K562 (cell line): ENCODE measurements around the gene EFNA5. TPM values are rescaled to one million over a fixed set of nuclear protein-coding genes. Genes with fewer than 3 reads are reported as not detected.

ENCODE experiments used
- ATAC-seq: fragments of 200-7000 bp; cut with Tn5 transposase; 3 replicates; pipeline ENCODE4 v1.9.1; 2020; ENCODE audit warnings: moderate library complexity
- BruUV-seq: library from RNA; stranded (reverse); fragments of 400-500 nt; replicated peaks from 2 replicates; lab custom pipeline; 2021; lab: Mats Ljungman, UMichigan
- CTCF ChIA-PET: fragments of 300-600 bp; formaldehyde crosslinking; extraction: SDS; loops from one replicate; lab custom pipeline; 2021; ENCODE audit warnings: low intra/inter-chr PET ratio; lab: Yijun Ruan, JAX
- POLR2A ChIA-PET: fragments of 300-600, 350-650 bp; sonication (Branson Sonifier 250); formaldehyde crosslinking; extraction: SDS; loops from one replicate; lab custom pipeline; 2021; ENCODE audit warnings: antibody characterized with exemption, inconsistent platforms; lab: Yijun Ruan, JAX
- DNase-seq, 4 experiments: peaks; one replicate each; pipeline versions ENCODE4 v3.0.0 to v3.0.0-alpha.2; 2011 to 2018; ENCODE audit warnings: low spot score in 3 of 4, mixed read lengths in 3 of 4; ENCODE audit errors: extremely low read depth in 1 of 4
- FAIRE-seq: peaks from 2 replicates; lab custom pipeline; 2011; peaks lifted over from hg19 to GRCh38; lab: Jason Lieb, UNC
- H2AFZ ChIP-seq: 2 replicates; pipeline ENCODE4 v1.6.0; 2011; ENCODE audit warnings: low read depth, low read length, control low read depth, inconsistent platforms
- H3K27ac ChIP-seq: fragments of 200-600 bp; 3 replicates; pipeline ENCODE4 v1.8.0; 2011; ENCODE audit warnings: low read depth, mild to moderate bottlenecking, control low read depth, inconsistent platforms, low read length, moderate library complexity, mixed read lengths; ENCODE audit errors: extremely low read depth
- H3K27me3 ChIP-seq, 2 experiments: fragments of 300-600 bp in 1 of 2; 2 replicates in 1 of 2; 3 replicates in 1 of 2; pipeline versions ENCODE4 v1.6.0 to v1.8.0; 2011; ENCODE audit warnings: inconsistent platforms in 2 of 2, low read length in 2 of 2, mild to moderate bottlenecking in 1 of 2, mixed read lengths in 1 of 2, moderate library complexity in 1 of 2; ENCODE audit not compliant: control insufficient read depth in 2 of 2, insufficient read depth in 2 of 2
- H3K36me3 ChIP-seq: fragments of 300-600 bp; 3 replicates; pipeline ENCODE4 v1.8.0; 2011; ENCODE audit warnings: mild to moderate bottlenecking, low read length, inconsistent platforms; ENCODE audit not compliant: control insufficient read depth, insufficient read depth
- H3K4me1 ChIP-seq, 2 experiments: fragments of 200-600 bp in 1 of 2; replicated peaks in 1 of 2; 2 replicates in 1 of 2; 3 replicates in 1 of 2; pipeline versions ENCODE4 v1.5.1 to v1.8.0; 2011; ENCODE audit warnings: inconsistent platforms in 2 of 2, low read length in 2 of 2, mild to moderate bottlenecking in 1 of 2, mixed read lengths in 1 of 2, moderate library complexity in 1 of 2; ENCODE audit not compliant: control insufficient read depth in 2 of 2, insufficient read depth in 2 of 2
- H3K4me2 ChIP-seq: 2 replicates; pipeline ENCODE4 v1.6.1; 2011; ENCODE audit warnings: low read length, control low read depth, inconsistent platforms, mixed read lengths; ENCODE audit not compliant: insufficient read depth
- H3K4me3 ChIP-seq: fragments of 200-600 bp; sonication (generic), shearing (Covaris generic); 2 replicates; pipeline ENCODE4 v1.5.1; 2016; ENCODE audit warnings: control low read depth, inconsistent platforms
- H3K79me2 ChIP-seq: fragments of 200-600 bp; 3 replicates; pipeline ENCODE4 v1.8.0; 2011; ENCODE audit warnings: low read length, inconsistent platforms; ENCODE audit not compliant: control insufficient read depth, insufficient read depth
- H3K9ac ChIP-seq, 2 experiments: 2 replicates each; pipeline versions ENCODE4 v1.6.0 to v1.6.1; 2011; ENCODE audit warnings: low read depth in 2 of 2, low read length in 2 of 2, control low read depth in 1 of 2, inconsistent platforms in 1 of 2, mild to moderate bottlenecking in 1 of 2, mixed read lengths in 1 of 2; ENCODE audit not compliant: insufficient read depth in 1 of 2
- H3K9me1 ChIP-seq: one replicate; pipeline ENCODE4 v1.6.0; 2011; ENCODE audit warnings: inconsistent platforms, mild to moderate bottlenecking, low read length, moderate library complexity; ENCODE audit not compliant: control insufficient read depth, insufficient read depth
- H3K9me3 ChIP-seq: replicated peaks from 2 replicates; pipeline ENCODE4 v1.5.1; 2011; ENCODE audit warnings: low read depth, low read length, inconsistent platforms; ENCODE audit not compliant: control insufficient read depth, insufficient read depth
- H4K20me1 ChIP-seq: replicated peaks from 2 replicates; pipeline ENCODE4 v1.6.1; 2011; ENCODE audit warnings: low read length, inconsistent platforms, mixed read lengths; ENCODE audit not compliant: control insufficient read depth, insufficient read depth
- GTF2F1 ChIP-seq: IDR thresholded peaks from 2 replicates; pipeline ENCODE4 v1.6.1; 2011; ENCODE audit warnings: low read depth, low read length, improper control_type of control experiment
- MYBL2 ChIP-seq, 2 experiments: fragments of 450-650 bp in 1 of 2; sonication (generic) in 1 of 2; formaldehyde crosslinking in 1 of 2; IDR thresholded peaks; 2 replicates each; pipeline versions ENCODE4 v1.6.1 to v1.8.1; 2017 to 2022; ENCODE audit warnings: borderline replicate concordance in 1 of 2, inconsistent platforms in 1 of 2, low read depth in 1 of 2, mild to moderate bottlenecking in 1 of 2, missing genetic modification reagents in 1 of 2, moderate library complexity in 1 of 2
- NFE2 ChIP-seq: IDR thresholded peaks from 2 replicates; pipeline ENCODE4 v1.6.1; 2014; ENCODE audit warnings: antibody characterized with exemption, low read depth
- SMARCA5 ChIP-seq: fragments of 450-650 bp; IDR thresholded peaks from 2 replicates; pipeline ENCODE4 v1.6.1; 2016
- SPI1 ChIP-seq: IDR thresholded peaks from 2 replicates; pipeline ENCODE4 v1.6.1; 2011; ENCODE audit warnings: low read depth, low read length, control low read depth, borderline replicate concordance
- THAP12 ChIP-seq: fragments of 250-450 bp; sonication (Bioruptor Pico); IDR thresholded peaks from 2 replicates; pipeline ENCODE4 v1.9.0; 2021; ENCODE audit warnings: mild to moderate bottlenecking, inconsistent platforms
- ZNF280B ChIP-seq: fragments of 250-450 bp; sonication (Bioruptor Pico); IDR thresholded peaks from 2 replicates; pipeline ENCODE4 v1.5.1; 2021; ENCODE audit warnings: mild to moderate bottlenecking
- ZNF785 ChIP-seq: fragments of 250-450 bp; sonication (Bioruptor Pico); IDR thresholded peaks from 2 replicates; pipeline ENCODE4 v1.4.0; 2020; ENCODE audit warnings: mild to moderate bottlenecking
- WGBS: fragments of 100-300 bp; shearing (Covaris generic); methylation state at CpG from one replicate; pipeline ENCODE4 v1.1.6; 2016; ENCODE audit warnings: low coverage, mixed read lengths; ENCODE audit not compliant: insufficient coverage; ENCODE audit errors: missing lambda C conversion rate; 5-methylcytosine and 5-hydroxymethylcytosine counted together
- in situ Hi-C: fragments of 300-500 bp; cut with MboI; formaldehyde crosslinking; loops from 4 replicates; pipeline ENCODE4 v1.15.0; 2018; ENCODE audit warnings: inconsistent platforms, mixed read lengths
- intact Hi-C: fragments of 100-400 bp; cut with micrococcal nuclease; formaldehyde crosslinking; loops from 2 replicates; pipeline ENCODE4 v1.14.2; 2022
- polyA plus RNA-seq, 8 experiments: library from polyadenylated mRNA; depleted of rRNA in 4 of 8; stranded (reverse) in 5 of 8; unstranded in 3 of 8; fragments of >200 nt; fragmentation: Nextera tagmentation in 2 of 8; fragmentation: Illumina TruSeq in 1 of 8; extraction: Ambion mirVana in 2 of 8; extraction: Trizol in 1 of 8; gene quantifications; 2 replicates each; pipeline versions ENCODE4 v1.2.1 to v1.2.3, GENCODE V29; 2011 to 2014; ENCODE audit warnings: inconsistent platforms in 1 of 8, missing spikeins in 1 of 8
- total RNA-seq, 7 experiments: library from RNA; depleted of rRNA in 6 of 7; stranded (reverse); fragments of >200 nt in 6 of 7; fragmentation: Illumina TruSeq in 2 of 7; extraction: Trizol in 2 of 7; gene quantifications; 2 replicates each; pipeline versions ENCODE4 v1.2.1 to v1.2.3, GENCODE V29; 2011 to 2021; ENCODE audit warnings: low replicate concordance in 1 of 7
- TF ChIP-seq, protein P1 (sequence below): fragments of 450-650 bp; formaldehyde crosslinking; IDR thresholded peaks from 2 replicates; pipeline ENCODE4 v1.4.0; 2020; ENCODE audit warnings: mild to moderate bottlenecking, mixed read lengths
- TF ChIP-seq, protein P2 (sequence below), 2 experiments: fragments of 450-650 bp in 1 of 2; sonication (generic) in 1 of 2; formaldehyde crosslinking; conservative IDR thresholded peaks; 2 replicates each; pipeline versions ENCODE4 v1.4.0 to v1.8.1; 2020 to 2022; ENCODE audit warnings: mild to moderate bottlenecking in 1 of 2, missing genetic modification reagents in 1 of 2

EFNA5 gene
- total and polyA plus RNA-seq, 9 of the 15 experiments (the other 6 are each of a cell fraction or from before 2014, with no cell fraction given) = 0.20 TPM; not detected in 8

GRCh38 chr5:107589520-107590193 lies 81.1 kb downstream of the EFNA5 start:
- no TSS peak for BruUV-seq
- 2% methylated on average over 7 of the region's 7 CpGs for WGBS
- TF ChIP-seq SPI1 = no peak
- TF ChIP-seq ZNF785 (CRISPR knock-in tag) = no peak
- no peak for TF ChIP-seq GTF2F1
- TF ChIP-seq SMARCA5 = no peak
- no peak for TF ChIP-seq MYBL2 (IDR thresholded peaks at IDR 0.05; ENCODE audit: low read depth)
- no peak for TF ChIP-seq MYBL2 (CRISPR knock-in tag; IDR thresholded peaks at IDR 0.05; ENCODE audit: borderline replicate concordance)
- TF ChIP-seq THAP12 (CRISPR knock-in tag) = no peak
- TF ChIP-seq, protein P1, sequence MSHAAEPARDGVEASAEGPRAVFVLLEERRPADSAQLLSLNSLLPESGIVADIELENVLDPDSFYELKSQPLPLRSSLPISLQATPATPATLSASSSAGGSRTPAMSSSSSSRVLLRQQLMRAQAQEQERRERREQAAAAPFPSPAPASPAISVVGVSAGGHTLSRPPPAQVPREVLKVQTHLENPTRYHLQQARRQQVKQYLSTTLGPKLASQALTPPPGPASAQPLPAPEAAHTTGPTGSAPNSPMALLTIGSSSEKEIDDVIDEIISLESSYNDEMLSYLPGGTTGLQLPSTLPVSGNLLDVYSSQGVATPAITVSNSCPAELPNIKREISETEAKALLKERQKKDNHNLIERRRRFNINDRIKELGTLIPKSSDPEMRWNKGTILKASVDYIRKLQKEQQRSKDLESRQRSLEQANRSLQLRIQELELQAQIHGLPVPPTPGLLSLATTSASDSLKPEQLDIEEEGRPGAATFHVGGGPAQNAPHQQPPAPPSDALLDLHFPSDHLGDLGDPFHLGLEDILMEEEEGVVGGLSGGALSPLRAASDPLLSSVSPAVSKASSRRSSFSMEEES = no peak
- TF ChIP-seq, protein P2, sequence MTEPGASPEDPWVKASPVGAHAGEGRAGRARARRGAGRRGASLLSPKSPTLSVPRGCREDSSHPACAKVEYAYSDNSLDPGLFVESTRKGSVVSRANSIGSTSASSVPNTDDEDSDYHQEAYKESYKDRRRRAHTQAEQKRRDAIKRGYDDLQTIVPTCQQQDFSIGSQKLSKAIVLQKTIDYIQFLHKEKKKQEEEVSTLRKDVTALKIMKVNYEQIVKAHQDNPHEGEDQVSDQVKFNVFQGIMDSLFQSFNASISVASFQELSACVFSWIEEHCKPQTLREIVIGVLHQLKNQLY (CRISPR knock-in tag; conservative IDR thresholded peaks at IDR 0.05) = no peak
- no peak for TF ChIP-seq NFE2
- no peak for TF ChIP-seq ZNF280B (CRISPR knock-in tag)

More at GRCh38 chr5:107589520-107590193, 81.1 kb downstream of the EFNA5 start:
- Histone ChIP-seq H4K20me1 (no peaks in the 10 kb centered on the region), H3K27ac (no peak overlapping the region), H3K79me2 (no peaks in the 10 kb centered on the region), H3K36me3 (no peaks in the 10 kb centered on the region), H3K4me2 (no peak overlapping the region), H3K27me3 (no peaks in the 10 kb centered on the region), H2AFZ (no peak overlapping the region), H3K4me1 (no peaks in the 10 kb centered on the region), H3K9ac (no peak overlapping the region), H3K9me1 (no peaks in the 10 kb centered on the region), H3K4me3 (no peak overlapping the region), H3K9me3 (no peaks in the 10 kb centered on the region)
- DNase-seq = no peak
- CTCF ChIA-PET = no interaction called here
- in situ Hi-C loops = no loop called here
- no peak for FAIRE-seq
- intact Hi-C loops = no loop called here
- POLR2A ChIA-PET = no interaction called here
- no peak for ATAC-seq
